HepG2 (cell line): ENCODE results near the gene PROCR. TPM values are rescaled to one million over a fixed set of nuclear protein-coding genes. Genes with fewer than 3 reads are reported as not detected.

Experiments used
- ATAC-seq: fragments of 200-7000 bp; cut with Tn5 transposase; 3 replicates; pipeline ENCODE4 v1.9.1; 2020; ENCODE audit warnings: mild to moderate bottlenecking, moderate library complexity
- BruUV-seq: library from RNA; stranded (reverse); fragments of 400-500 nt; replicated peaks from 2 replicates; lab custom pipeline; 2021; lab: Mats Ljungman, UMichigan
- CTCF ChIA-PET: fragments of 300-600 bp; formaldehyde crosslinking; extraction: SDS; loops from one replicate; lab custom pipeline; 2021; ENCODE audit warnings: low total read pairs, inconsistent platforms, low intra/inter-chr PET ratio; lab: Yijun Ruan, JAX
- POLR2A ChIA-PET: fragments of 350-600 bp; sonication (Branson Sonifier 250); formaldehyde crosslinking; loops from one replicate; lab custom pipeline; 2020; ENCODE audit warnings: antibody characterized with exemption, inconsistent platforms; lab: Yijun Ruan, JAX
- DNase-seq: peaks from one replicate; pipeline ENCODE4 v3.0.0-alpha.2; 2015; ENCODE audit warnings: low spot score
- FAIRE-seq: peaks from 3 replicates; lab custom pipeline; 2011; peaks lifted over from hg19 to GRCh38; lab: Jason Lieb, UNC
- H2AFZ ChIP-seq: one replicate; pipeline ENCODE4 v1.6.1; 2011; ENCODE audit warnings: low read length, inconsistent platforms
- H3K27ac ChIP-seq: fragments of 300-600 bp; 3 replicates; pipeline ENCODE4 v1.8.0; 2011; ENCODE audit warnings: mixed run types, mild to moderate bottlenecking, mixed read lengths, low read length, inconsistent platforms; ENCODE audit not compliant: insufficient read depth; ENCODE audit errors: extremely low read length
- H3K27me3 ChIP-seq, 2 experiments: fragments of 200-600 bp in 1 of 2; 2 replicates in 1 of 2; 3 replicates in 1 of 2; pipeline versions ENCODE4 v1.6.0 to v1.8.0; 2011; ENCODE audit warnings: low read length in 2 of 2, mild to moderate bottlenecking in 2 of 2, moderate library complexity in 2 of 2, inconsistent platforms in 1 of 2; ENCODE audit not compliant: insufficient read depth in 2 of 2, control insufficient read depth in 1 of 2
- H3K36me3 ChIP-seq, 2 experiments: fragments of 200-600 bp in 1 of 2; replicated peaks in 1 of 2; 2 replicates in 1 of 2; 3 replicates in 1 of 2; pipeline versions ENCODE4 v1.5.1 to v1.8.0; 2011; ENCODE audit warnings: low read length in 2 of 2, inconsistent platforms in 1 of 2; ENCODE audit not compliant: insufficient read depth in 2 of 2, control insufficient read depth in 1 of 2
- H3K4me1 ChIP-seq: 2 replicates; pipeline ENCODE4 v1.5.1; 2012; ENCODE audit warnings: low read length, inconsistent platforms; ENCODE audit not compliant: insufficient read depth
- H3K4me2 ChIP-seq: 2 replicates; pipeline ENCODE4 v1.6.0; 2011; ENCODE audit warnings: low read depth, low read length, inconsistent platforms
- H3K4me3 ChIP-seq, 3 experiments: fragments of 200-600 bp in 1 of 3; sonication (generic), shearing (Covaris generic) in 1 of 3; replicated peaks in 1 of 3; 2 replicates each; pipeline ENCODE4 v1.5.1; 2011 to 2016; ENCODE audit warnings: low read length in 3 of 3, inconsistent platforms in 2 of 3, low read depth in 2 of 3, mild to moderate bottlenecking in 2 of 3, control low read depth in 1 of 3, mixed read lengths in 1 of 3; ENCODE audit not compliant: insufficient read depth in 1 of 3
- H3K79me2 ChIP-seq: one replicate; pipeline ENCODE4 v1.6.1; 2011; ENCODE audit warnings: low read length, inconsistent platforms; ENCODE audit not compliant: insufficient read depth
- H3K9ac ChIP-seq: 2 replicates; pipeline ENCODE4 v1.6.0; 2011; ENCODE audit warnings: mild to moderate bottlenecking, low read depth, low read length, inconsistent platforms; ENCODE audit not compliant: insufficient read depth
- H3K9me3 ChIP-seq: 2 replicates; pipeline ENCODE4 v1.5.1; 2012; ENCODE audit warnings: mild to moderate bottlenecking, low read length
- H4K20me1 ChIP-seq: 2 replicates; pipeline ENCODE4 v1.6.0; 2011; ENCODE audit warnings: inconsistent platforms, mild to moderate bottlenecking, low read length, moderate library complexity; ENCODE audit not compliant: insufficient read depth
- ARID2 ChIP-seq: sonication (generic); formaldehyde crosslinking; IDR thresholded peaks from 2 replicates; pipeline ENCODE4 v1.8.1; 2022; ENCODE audit warnings: mild to moderate bottlenecking, missing genetic modification reagents, borderline replicate concordance
- CBFB ChIP-seq: sonication (generic); formaldehyde crosslinking; IDR thresholded peaks from 2 replicates; pipeline ENCODE4 v1.4.0; 2020; ENCODE audit warnings: missing genetic modification reagents
- CCAR2 ChIP-seq: fragments of 200-400 bp; formaldehyde crosslinking; optimal IDR thresholded peaks from 2 replicates; pipeline ENCODE3; 2018; ENCODE audit warnings: low read depth, mild to moderate bottlenecking, low read length, moderate library complexity
- CTCF ChIP-seq: sonication (generic); formaldehyde crosslinking; IDR thresholded peaks from 2 replicates; pipeline ENCODE4 v1.5.0; 2020; ENCODE audit warnings: mild to moderate bottlenecking, missing genetic modification reagents, moderate library complexity
- EZH2 ChIP-seq: conservative IDR thresholded peaks from 2 replicates; pipeline ENCODE4 v1.6.1; 2012; ENCODE audit warnings: mild to moderate bottlenecking, low read depth, low read length, moderate library complexity
- FOSL2 ChIP-seq: sonication (generic); formaldehyde crosslinking; IDR thresholded peaks from 2 replicates; pipeline ENCODE4 v1.4.0; 2020; ENCODE audit warnings: missing genetic modification reagents
- GMEB1 ChIP-seq: sonication (generic); formaldehyde crosslinking; IDR thresholded peaks from 2 replicates; pipeline ENCODE4 v1.5.1; 2020; ENCODE audit warnings: missing genetic modification reagents, mild to moderate bottlenecking, borderline replicate concordance
- KLF13 ChIP-seq: sonication (generic); formaldehyde crosslinking; IDR thresholded peaks from 2 replicates; pipeline ENCODE4 v1.4.0; 2020; ENCODE audit warnings: mild to moderate bottlenecking, missing genetic modification reagents
- POGZ ChIP-seq: sonication (generic); formaldehyde crosslinking; IDR thresholded peaks from 2 replicates; pipeline ENCODE4 v1.4.0; 2020; ENCODE audit warnings: mild to moderate bottlenecking, missing genetic modification reagents
- SOX6 ChIP-seq, 2 experiments: fragments of 450-650 bp in 1 of 2; sonication (generic) in 1 of 2; formaldehyde crosslinking in 1 of 2; IDR thresholded peaks; 2 replicates each; pipeline versions ENCODE4 v1.4.0 to v1.6.1; 2017 to 2020; ENCODE audit warnings: antibody characterized with exemption in 1 of 2, mild to moderate bottlenecking in 1 of 2, missing genetic modification reagents in 1 of 2
- ZKSCAN5 ChIP-seq: sonication (generic); formaldehyde crosslinking; IDR thresholded peaks from 2 replicates; pipeline ENCODE4 v1.5.1; 2020; ENCODE audit warnings: mild to moderate bottlenecking, missing genetic modification reagents
- ZNF354B ChIP-seq: sonication (generic); formaldehyde crosslinking; IDR thresholded peaks from 2 replicates; pipeline ENCODE4 v1.8.0; 2022; ENCODE audit warnings: mild to moderate bottlenecking, missing genetic modification reagents
- ZNF441 ChIP-seq: sonication (generic); formaldehyde crosslinking; IDR thresholded peaks from 2 replicates; pipeline ENCODE4 v1.7.0; 2021; ENCODE audit warnings: missing genetic modification reagents, borderline replicate concordance
- ZNF616 ChIP-seq: sonication (generic); formaldehyde crosslinking; IDR thresholded peaks from 2 replicates; pipeline ENCODE4 v1.5.0; 2020; ENCODE audit warnings: low read depth, mild to moderate bottlenecking, missing genetic modification reagents
- WGBS: methylation state at CpG from one replicate; pipeline ENCODE4 v1.1.6; 2017; ENCODE audit warnings: low lambda C conversion rate; 5-methylcytosine and 5-hydroxymethylcytosine counted together
- in situ Hi-C: cut with HindIII; loops from 2 replicates; pipeline ENCODE4 v1.10.0; 2017; ENCODE audit warnings: low pct_unique_long_range_greater_than_20kb; ENCODE audit not compliant: extremely low pct_ligation_motif_present
- intact Hi-C: fragments of 100-400 bp; cut with micrococcal nuclease; formaldehyde crosslinking; loops from one replicate; pipeline ENCODE4 v1.10.0; 2022; ENCODE audit not compliant: unreplicated experiment
- polyA plus RNA-seq, 8 experiments: library from polyadenylated mRNA; depleted of rRNA in 3 of 8; stranded (reverse) in 7 of 8; unstranded in 1 of 8; fragments of >200 nt; fragmentation: Illumina TruSeq in 4 of 8; extraction: Trizol in 4 of 8; gene quantifications; 2 replicates each; pipeline versions ENCODE4 v1.2.1 to v1.2.3, GENCODE V29; 2011 to 2016; ENCODE audit warnings: low read depth in 4 of 8, missing spikeins in 1 of 8, mixed read lengths in 1 of 8; ENCODE audit not compliant: insufficient read depth in 1 of 8
- total RNA-seq, 5 experiments: library from RNA; depleted of rRNA; stranded (reverse); fragments of >200 nt; fragmentation: Illumina TruSeq; extraction: Trizol; gene quantifications; 2 replicates each; pipeline ENCODE4 v1.2.3, GENCODE V29; 2016; ENCODE audit warnings: low read depth in 1 of 5
- TF ChIP-seq, protein P1 (sequence below): sonication (generic); formaldehyde crosslinking; IDR thresholded peaks from 2 replicates; pipeline ENCODE4 v1.4.0; 2020; ENCODE audit warnings: missing genetic modification reagents, borderline replicate concordance

Gene PROCR
- total and polyA plus RNA-seq, 2 of the 13 experiments (the other 11 are each of a cell fraction or from before 2014, with no cell fraction given): 1.4 to 1.7 TPM

- ATAC-seq: peak; percentile 93
- Histone ChIP-seq H3K27me3 (no peaks in the 10 kb centered on the region; a peak in 1 of 5 replicates), H3K36me3 (no peaks in the 10 kb centered on the region), H3K27ac (peak overlapping the region; percentile 72), H4K20me1 (no peaks in the 10 kb centered on the region), H3K79me2 (no peaks in the 10 kb centered on the region), H3K4me1 (peaks cover 44% of the 10 kb centered on the region), H3K9me3 (no peaks in the 10 kb centered on the region), H3K9ac (peak overlapping the region; percentile 70), H3K4me2 (peak overlapping the region; percentile 63), H3K4me3 (peak overlapping the region; percentile 3 to 56 (median 49); a peak in 5 of 6 replicates), H2AFZ (no peak overlapping the region)
- in situ Hi-C loops: no loop called here
- ChIA-PET CTCF (no interaction called here), POLR2A (interaction anchor here (0.8 to 3.7 kb wide), 9 partner anchors 8 to 280 kb away, joined by 3 to 33 read pairs (median 7); partner anchors contain the start of genes CEP250, EDEM2 and EIF6)
- DNase-seq: peak; percentile 84
- intact Hi-C loops: loop anchor here (2.0 kb wide), 1 partner anchor 28 kb away; the partner anchor contains the start of gene EDEM2
- no peak for FAIRE-seq
- TSS peak; percentile 94 for BruUV-seq
- WGBS: 56% methylated on average over 44 of the region's 49 CpGs
- TF ChIP-seq, protein P1, sequence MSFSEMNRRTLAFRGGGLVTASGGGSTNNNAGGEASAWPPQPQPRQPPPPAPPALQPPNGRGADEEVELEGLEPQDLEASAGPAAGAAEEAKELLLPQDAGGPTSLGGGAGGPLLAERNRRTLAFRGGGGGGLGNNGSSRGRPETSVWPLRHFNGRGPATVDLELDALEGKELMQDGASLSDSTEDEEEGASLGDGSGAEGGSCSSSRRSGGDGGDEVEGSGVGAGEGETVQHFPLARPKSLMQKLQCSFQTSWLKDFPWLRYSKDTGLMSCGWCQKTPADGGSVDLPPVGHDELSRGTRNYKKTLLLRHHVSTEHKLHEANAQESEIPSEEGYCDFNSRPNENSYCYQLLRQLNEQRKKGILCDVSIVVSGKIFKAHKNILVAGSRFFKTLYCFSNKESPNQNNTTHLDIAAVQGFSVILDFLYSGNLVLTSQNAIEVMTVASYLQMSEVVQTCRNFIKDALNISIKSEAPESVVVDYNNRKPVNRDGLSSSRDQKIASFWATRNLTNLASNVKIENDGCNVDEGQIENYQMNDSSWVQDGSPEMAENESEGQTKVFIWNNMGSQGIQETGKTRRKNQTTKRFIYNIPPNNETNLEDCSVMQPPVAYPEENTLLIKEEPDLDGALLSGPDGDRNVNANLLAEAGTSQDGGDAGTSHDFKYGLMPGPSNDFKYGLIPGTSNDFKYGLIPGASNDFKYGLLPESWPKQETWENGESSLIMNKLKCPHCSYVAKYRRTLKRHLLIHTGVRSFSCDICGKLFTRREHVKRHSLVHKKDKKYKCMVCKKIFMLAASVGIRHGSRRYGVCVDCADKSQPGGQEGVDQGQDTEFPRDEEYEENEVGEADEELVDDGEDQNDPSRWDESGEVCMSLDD (CRISPR knock-in tag): no peak
- TF ChIP-seq CBFB (CRISPR knock-in tag) (peak; percentile 73; the same call in 1 of the 2 replicates), ZNF354B (CRISPR knock-in tag) (no peak), ZKSCAN5 (CRISPR knock-in tag) (no peak), GMEB1 (CRISPR knock-in tag) (peak; percentile 69; the same call in 1 of the 2 replicates), KLF13 (CRISPR knock-in tag) (no peak; the same call in 1 of the 2 replicates), SOX6 (IDR thresholded peaks at IDR 0.05) (no peak), SOX6 (CRISPR knock-in tag; IDR thresholded peaks at IDR 0.05) (peak; percentile 58), CTCF (CRISPR knock-in tag) (peak; percentile 28; the same call in 1 of the 2 replicates), EZH2 (no peak), ZNF616 (no peak), CCAR2 (no peak), ZNF441 (CRISPR knock-in tag) (peak; percentile 82; the same call in 1 of the 2 replicates), FOSL2 (CRISPR knock-in tag) (peak; percentile 78), ARID2 (CRISPR knock-in tag) (peak; percentile 89; the same call in 1 of the 2 replicates), POGZ (CRISPR knock-in tag) (peak; percentile 81)
Measured at GRCh38 chr20:35174458-35175216, 2.8 kb downstream of the PROCR start.
